Ovary (tissue), 3 donors: ENCODE data around the gene APOE.

Experiments
- POLR2A ChIP-seq: fragments of 450-650 bp; IDR thresholded peaks from one replicate; pipeline ENCODE4 v1.6.1; 2017; ENCODE audit warnings: antibody characterized with exemption, mild to moderate bottlenecking, moderate library complexity
- TF ChIP-seq, protein P1 (sequence below), 3 donors: fragments of 450-650 bp in 2 of 3; fragments of 200-600 bp in 1 of 3; IDR thresholded peaks; one replicate each; pipeline versions ENCODE4 v1.5.1 to v1.8.0; 2016 to 2022; ENCODE audit warnings: antibody characterized with exemption in 3 of 3, mild to moderate bottlenecking in 1 of 3
- donor health status: DM: no; HTN: no; CAD: no.

- TF ChIP-seq, protein P1, sequence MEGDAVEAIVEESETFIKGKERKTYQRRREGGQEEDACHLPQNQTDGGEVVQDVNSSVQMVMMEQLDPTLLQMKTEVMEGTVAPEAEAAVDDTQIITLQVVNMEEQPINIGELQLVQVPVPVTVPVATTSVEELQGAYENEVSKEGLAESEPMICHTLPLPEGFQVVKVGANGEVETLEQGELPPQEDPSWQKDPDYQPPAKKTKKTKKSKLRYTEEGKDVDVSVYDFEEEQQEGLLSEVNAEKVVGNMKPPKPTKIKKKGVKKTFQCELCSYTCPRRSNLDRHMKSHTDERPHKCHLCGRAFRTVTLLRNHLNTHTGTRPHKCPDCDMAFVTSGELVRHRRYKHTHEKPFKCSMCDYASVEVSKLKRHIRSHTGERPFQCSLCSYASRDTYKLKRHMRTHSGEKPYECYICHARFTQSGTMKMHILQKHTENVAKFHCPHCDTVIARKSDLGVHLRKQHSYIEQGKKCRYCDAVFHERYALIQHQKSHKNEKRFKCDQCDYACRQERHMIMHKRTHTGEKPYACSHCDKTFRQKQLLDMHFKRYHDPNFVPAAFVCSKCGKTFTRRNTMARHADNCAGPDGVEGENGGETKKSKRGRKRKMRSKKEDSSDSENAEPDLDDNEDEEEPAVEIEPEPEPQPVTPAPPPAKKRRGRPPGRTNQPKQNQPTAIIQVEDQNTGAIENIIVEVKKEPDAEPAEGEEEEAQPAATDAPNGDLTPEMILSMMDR (IDR thresholded peaks at IDR 0.05), result no peak
- TF ChIP-seq POLR2A, result no peak
Measured at GRCh38 chr19:44903216-44903601, 2.4 kb upstream of the APOE start.
